GM12801 (cell line): ENCODE results near the gene LRRC72.

Source experiments
- CTCF ChIP-seq: IDR thresholded peaks from one replicate; pipeline ENCODE4 v1.5.1; 2011; ENCODE audit warnings: control low read depth; ENCODE audit not compliant: insufficient read length; ENCODE audit errors: extremely low read depth

The LRRC72 gene

GRCh38 chr7:16531707-16532106 lies 5.1 kb downstream of the LRRC72 start:
- no peak for TF ChIP-seq CTCF

- TF ChIP-seq CTCF = no peak
Observed at GRCh38 chr7:16532272-16532671, 5.6 kb downstream of the LRRC72 start.

- TF ChIP-seq CTCF = no peak
Observed at GRCh38 chr7:16535500-16535899, 8.9 kb downstream of the LRRC72 start.

- no peak for TF ChIP-seq CTCF
Observed at GRCh38 chr7:16542401-16542800, 15.8 kb downstream of the LRRC72 start.

GRCh38 chr7:16543456-16543855 lies 16.8 kb downstream of the LRRC72 start:
- TF ChIP-seq CTCF = no peak

- no peak for TF ChIP-seq CTCF
Observed at GRCh38 chr7:16546921-16547505, 20.4 kb downstream of the LRRC72 start.

- no peak for TF ChIP-seq CTCF
Observed at GRCh38 chr7:16548428-16548827, 21.8 kb downstream of the LRRC72 start.
